HepG2 (cell line): Measurements from ENCODE around the gene KCNAB2.

ENCODE experiments used
- MTF1 ChIP-seq: sonication (generic); formaldehyde crosslinking; IDR thresholded peaks from 2 replicates; pipeline ENCODE4 v1.5.0; 2020; ENCODE audit warnings: missing genetic modification reagents
- TF ChIP-seq, protein P1 (sequence below): sonication (generic); formaldehyde crosslinking; IDR thresholded peaks from 2 replicates; pipeline ENCODE4 v1.5.0; 2020; ENCODE audit warnings: mild to moderate bottlenecking, missing genetic modification reagents, moderate library complexity

DNA sequence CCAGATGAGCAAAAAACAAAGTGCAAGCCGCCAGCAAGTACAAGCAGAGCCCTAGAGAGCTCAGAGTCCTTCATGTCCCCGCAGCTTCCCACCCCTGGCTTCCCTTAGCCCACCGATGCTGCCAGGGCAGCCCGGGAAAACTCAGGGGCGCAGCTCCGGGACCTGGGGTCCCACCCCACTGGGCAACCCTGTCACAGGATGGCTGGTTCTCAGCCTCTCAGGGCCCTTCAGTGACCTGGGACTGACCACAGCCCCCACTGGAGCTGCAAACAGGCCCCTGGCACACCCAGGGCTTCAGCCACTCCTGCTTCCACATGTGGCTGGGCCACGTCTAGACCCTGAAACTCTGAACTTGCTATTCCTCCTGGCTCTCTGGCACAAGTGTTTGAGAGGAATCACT lies 84.9 kb downstream of the KCNAB2 start:
- no peak for TF ChIP-seq MTF1 (CRISPR knock-in tag)
- TF ChIP-seq, protein P1, sequence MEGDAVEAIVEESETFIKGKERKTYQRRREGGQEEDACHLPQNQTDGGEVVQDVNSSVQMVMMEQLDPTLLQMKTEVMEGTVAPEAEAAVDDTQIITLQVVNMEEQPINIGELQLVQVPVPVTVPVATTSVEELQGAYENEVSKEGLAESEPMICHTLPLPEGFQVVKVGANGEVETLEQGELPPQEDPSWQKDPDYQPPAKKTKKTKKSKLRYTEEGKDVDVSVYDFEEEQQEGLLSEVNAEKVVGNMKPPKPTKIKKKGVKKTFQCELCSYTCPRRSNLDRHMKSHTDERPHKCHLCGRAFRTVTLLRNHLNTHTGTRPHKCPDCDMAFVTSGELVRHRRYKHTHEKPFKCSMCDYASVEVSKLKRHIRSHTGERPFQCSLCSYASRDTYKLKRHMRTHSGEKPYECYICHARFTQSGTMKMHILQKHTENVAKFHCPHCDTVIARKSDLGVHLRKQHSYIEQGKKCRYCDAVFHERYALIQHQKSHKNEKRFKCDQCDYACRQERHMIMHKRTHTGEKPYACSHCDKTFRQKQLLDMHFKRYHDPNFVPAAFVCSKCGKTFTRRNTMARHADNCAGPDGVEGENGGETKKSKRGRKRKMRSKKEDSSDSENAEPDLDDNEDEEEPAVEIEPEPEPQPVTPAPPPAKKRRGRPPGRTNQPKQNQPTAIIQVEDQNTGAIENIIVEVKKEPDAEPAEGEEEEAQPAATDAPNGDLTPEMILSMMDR (CRISPR knock-in tag), result no peak
